HG03378 (cell line): ENCODE data around the gene FCF1.
A peak's percentile ranks its signal among the peaks of the same experiment; 100 is the strongest.
"Not testable (repeated sequence)": the region's sequence is repeated elsewhere in the genome, so short reads cannot be mapped to it uniquely, and the experiment has no call there.

Source experiments
- ATAC-seq: cut with Tn5 transposase; IDR thresholded peaks from one replicate; pipeline ENCODE4 v1.9.1; 2021; ENCODE audit warnings: mild to moderate bottlenecking, moderate library complexity; ENCODE audit not compliant: unreplicated experiment

FCF1 gene

GRCh38 chr14:74698465-74698864 lies 14.5 kb upstream of the FCF1 start:
- ATAC-seq: no peak

GRCh38 chr14:74702293-74702692 lies 10.7 kb upstream of the FCF1 start:
- no peak for ATAC-seq

- ATAC-seq: no peak
These were observed 9.9 kb upstream of the FCF1 start for GRCh38 chr14:74703043-74703442.

GRCh38 chr14:74704656-74705055 lies 8.3 kb upstream of the FCF1 start:
- ATAC-seq: no peak

- ATAC-seq: no peak
These were observed 7.1 kb upstream of the FCF1 start for GRCh38 chr14:74705613-74706500.

DNA sequence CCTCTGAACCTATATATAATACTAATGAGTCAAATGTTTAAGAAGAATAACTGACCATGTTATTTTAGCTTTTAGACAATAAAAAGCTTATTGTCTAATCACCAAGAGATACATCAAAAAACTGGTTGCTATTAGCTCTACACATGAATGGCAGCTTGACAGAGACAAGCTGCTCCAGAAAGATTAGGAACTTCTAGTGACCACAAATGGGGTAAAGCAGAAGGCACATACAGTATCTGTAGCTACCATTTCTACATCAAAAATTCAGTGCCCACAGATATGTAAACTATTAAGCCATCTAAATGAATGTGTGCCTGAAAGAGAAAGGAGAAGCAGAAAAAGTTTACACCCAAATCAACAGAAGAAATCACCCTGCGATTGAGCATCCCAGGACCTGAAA lies 2.5 kb upstream of the FCF1 start:
- ATAC-seq: no peak

DNA sequence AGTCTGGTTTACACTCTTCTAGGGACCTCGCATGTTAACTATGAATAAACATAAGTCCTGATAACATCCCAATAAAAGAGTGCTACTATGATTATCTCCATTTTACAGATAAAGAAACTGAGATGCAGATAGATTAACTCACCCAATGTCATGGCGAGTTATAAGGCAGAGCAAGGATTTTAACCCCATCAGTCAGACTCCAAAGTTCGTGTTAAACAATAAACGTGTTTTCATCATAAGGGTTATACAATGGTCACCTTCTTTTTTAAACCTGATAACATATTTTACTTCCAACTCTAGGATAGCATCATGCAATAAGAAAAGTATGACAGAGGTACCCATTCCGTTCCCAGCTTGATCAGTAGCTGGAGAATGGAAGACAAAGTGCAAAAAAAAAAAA lies 1.3 kb upstream of the FCF1 start:
- ATAC-seq: no peak

DNA sequence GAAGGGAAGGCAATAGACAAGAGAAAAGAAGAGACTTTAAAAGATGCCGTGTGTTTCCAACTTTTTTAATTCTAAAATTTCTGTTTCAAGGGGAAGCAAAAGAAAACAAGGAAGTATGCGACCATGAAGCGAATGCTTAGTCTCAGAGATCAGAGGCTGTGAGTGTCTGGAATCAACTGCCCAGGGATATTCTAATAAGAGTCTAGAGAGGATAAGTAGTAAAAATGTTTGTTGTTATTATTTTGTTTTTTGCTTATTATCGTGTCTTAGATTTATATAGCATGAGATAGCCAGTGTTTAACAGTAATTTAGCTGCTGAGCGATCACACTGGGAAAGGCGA lies 421 bp downstream of the FCF1 start:
- no peak for ATAC-seq

DNA sequence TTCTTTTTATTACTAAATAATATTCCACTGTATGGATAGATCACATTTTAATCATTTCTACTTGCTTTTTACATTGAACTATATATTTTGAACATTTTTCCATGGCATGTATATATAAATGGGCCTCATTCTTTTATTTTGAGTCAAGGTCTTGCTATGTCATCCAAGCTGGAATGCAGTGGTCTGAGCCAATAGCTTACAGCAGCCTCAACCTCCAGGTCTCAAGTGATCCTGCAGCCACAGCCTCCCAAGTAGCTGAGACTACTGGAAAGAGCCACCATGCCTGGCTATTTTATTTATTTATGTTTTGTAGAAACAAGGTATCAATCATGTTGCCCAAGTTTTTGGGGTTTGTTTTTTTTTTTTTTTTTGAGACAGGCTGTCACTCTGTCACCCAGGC lies 7.6 kb downstream of the FCF1 start:
- no peak for ATAC-seq

- ATAC-seq: no peak
These were observed 10.2 kb downstream of the FCF1 start for GRCh38 chr14:74723134-74723533.

DNA sequence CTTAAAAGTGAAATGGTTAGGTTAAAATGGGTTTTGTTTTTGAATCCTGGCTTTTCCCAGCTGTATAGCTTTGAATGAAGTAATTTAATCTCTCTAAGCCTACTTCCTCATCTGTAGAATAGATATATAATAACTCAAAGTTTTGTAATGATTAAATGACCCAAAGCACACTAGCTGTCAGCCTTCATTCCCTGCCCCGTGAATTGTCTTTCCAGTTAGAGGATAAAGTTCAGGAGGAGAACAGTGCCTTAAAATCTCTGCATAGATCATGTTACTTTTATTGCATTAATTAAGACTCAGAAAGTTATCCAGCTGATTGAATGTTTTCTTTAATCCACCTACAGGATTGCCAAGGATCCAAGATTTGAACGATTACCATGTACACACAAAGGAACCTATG lies 19.4 kb downstream of the FCF1 start:
- no peak for ATAC-seq

- no peak for ATAC-seq
These were observed 20.3 kb downstream of the FCF1 start for GRCh38 chr14:74733221-74733620.

GRCh38 chr14:74735125-74735524 lies 22.2 kb downstream of the FCF1 start:
- no peak for ATAC-seq

- ATAC-seq: no peak
These were observed 24.9 kb downstream of the FCF1 start for GRCh38 chr14:74737753-74738325.

DNA sequence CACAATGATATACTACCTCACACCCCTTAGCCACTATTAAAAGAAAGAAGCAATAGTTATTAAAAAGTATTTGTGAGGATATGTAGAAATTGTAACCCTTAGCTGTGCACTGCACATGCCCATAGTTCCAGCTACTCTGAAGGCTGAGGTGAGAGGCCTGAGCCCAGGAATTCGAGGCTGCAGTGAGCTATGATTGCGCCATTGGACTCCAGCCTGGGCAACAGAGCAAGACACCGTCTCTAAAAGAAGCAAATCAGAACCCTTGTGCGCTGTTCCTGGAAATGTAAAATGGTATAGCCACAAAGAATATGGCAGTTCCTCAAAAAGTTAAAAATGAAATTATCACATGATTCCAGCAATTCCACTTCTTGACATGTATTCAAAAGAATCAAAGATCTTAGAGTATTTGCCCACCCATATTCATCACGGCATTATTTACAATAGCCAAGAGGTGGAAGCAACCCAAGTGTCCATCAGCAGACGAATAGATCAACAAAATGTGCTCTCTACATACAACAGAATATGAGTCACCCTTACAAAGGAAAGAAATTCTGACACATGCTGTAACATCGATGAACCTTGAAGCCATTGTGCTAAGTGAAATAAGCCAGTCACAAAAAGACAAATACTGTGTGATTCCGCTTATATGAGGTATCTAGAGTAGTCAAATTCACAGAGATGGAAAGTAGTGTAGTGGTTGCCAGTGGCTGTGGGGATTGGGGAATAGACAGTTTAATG lies 26.5 kb downstream of the FCF1 start:
- ATAC-seq: no peak

DNA sequence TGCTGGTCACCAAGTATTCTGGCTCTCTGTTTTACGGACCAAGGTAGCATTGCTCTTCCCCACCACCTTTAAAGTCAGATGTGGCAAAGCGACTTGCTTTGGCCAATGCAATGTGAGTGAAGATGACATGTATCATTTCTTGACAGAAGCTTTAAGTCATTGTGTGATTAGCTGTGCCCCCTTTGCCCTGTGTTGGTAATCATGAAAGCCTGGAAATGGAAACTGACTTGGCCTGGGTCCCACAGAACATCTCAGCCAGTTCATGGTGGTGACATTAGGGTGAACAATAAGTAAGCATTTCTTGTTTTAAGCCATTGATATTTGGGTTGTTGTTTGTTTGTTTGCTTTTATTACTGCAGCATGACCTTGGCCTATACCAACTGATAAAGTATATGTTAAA lies 34.3 kb downstream of the FCF1 start:
- ATAC-seq: no peak

- no peak for ATAC-seq
These were observed 41.2 kb downstream of the FCF1 start for GRCh38 chr14:74754157-74754556.

DNA sequence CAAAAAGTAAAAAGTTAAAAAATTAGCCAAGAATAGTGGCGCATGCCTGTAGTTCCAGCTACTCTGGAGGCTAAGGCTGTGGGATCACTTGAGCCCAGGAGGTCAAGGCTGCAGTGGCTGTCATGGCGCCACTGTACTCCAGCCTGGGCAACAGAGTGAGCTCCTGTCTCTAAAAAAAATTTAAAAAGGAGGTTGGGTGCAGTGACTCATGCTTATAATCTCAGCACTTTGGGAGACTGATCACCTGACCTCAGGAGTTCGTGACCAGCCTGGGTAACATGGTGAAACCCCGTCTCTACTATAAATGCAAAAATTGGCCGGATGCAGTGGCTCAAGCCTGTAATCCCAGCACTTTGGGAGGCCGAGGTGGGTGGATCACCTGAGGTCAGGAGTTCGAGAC lies 42.0 kb downstream of the FCF1 start:
- no peak for ATAC-seq

DNA sequence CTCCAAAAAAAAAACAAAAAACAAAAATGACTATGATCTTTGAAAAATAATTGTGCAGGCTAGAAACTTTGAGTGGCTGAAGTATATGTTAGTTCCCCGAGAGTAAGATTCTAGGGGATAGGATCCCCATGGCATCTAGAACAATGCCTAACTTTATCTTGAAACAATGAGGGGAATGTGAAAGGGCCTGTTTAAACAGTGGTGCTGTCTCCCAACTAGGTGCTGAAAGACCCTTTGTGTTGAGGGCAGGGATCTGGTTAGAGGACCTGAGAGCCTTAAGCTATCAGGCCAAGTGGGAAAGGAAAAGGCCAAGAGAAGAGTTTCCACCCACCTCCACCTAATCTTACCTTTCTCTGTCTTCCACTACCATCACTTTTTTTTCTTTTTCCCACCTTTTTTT lies 43.4 kb downstream of the FCF1 start:
- no peak for ATAC-seq

GRCh38 chr14:74758505-74758904 lies 45.6 kb downstream of the FCF1 start:
- not testable (repeated sequence) for ATAC-seq

DNA sequence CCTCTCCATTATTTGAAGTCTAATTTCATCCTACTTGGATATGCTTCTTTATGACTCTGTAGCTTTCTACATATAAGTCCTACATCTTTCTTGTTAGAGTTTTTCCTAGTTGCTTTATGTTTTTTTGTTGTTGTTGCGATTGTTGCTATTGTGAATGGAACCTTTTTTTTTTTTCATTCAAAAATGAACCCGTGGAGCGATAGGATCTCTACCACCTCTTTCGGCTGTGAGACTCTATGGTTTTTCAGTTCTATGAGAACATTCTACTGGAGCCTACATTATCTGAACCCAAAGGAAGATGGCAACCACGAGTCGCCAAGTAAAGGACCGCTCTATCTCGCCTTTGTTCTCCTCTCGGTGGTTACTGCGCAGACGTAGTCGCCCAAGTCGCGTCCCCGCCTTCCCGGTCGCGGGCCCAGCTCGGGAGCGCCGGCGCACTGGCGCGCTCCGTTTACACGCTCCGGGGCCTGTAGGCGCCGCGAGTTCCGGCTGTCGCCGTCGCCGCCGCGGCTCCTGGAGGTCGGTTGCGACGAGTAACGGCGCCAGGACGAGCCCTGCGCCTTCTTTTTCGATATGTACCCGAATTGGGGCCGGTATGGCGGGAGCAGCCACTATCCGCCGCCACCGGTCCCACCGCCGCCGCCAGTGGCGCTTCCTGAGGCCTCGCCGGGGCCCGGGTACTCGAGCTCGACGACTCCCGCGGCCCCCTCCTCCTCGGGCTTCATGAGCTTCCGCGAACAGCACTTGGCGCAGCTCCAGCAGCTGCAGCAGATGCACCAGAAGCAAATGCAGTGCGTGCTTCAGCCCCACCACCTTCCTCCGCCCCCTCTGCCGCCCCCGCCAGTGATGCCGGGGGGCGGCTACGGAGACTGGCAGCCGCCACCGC lies 50.2 kb downstream of the FCF1 start, which contains the start of gene YLPM1:
YLPM1 (plus strand) TSS at position 400 of the 886 bp plus-strand sequence; CDS start at position 574, 174 bp downstream.
- ATAC-seq: peak; percentile 97
